Activated CD4-positive, alpha-beta memory T cell treated with anti-CD3 and anti-CD28 coated beads for 36 hours (primary cell): ENCODE measurements around the gene PSMD3. TPM values are rescaled to one million over a fixed set of nuclear protein-coding genes. Genes with fewer than 3 reads are reported as not detected.

ENCODE experiments used
- CTCF ChIA-PET: fragments of 350-600 bp; sonication (Branson Sonifier 250); formaldehyde crosslinking; loops from one replicate; lab custom pipeline; 2021; ENCODE audit warnings: antibody characterized with exemption, inconsistent platforms; lab: Charles Lee
- POLR2A ChIA-PET: fragments of 350-600 bp; sonication (Branson Sonifier 250); formaldehyde crosslinking; loops from one replicate; lab custom pipeline; 2021; ENCODE audit warnings: antibody characterized with exemption; lab: Charles Lee
- DNase-seq: peaks from one replicate; pipeline ENCODE4 v3.0.0-alpha.2; 2020
- H3K27ac Mint-ChIP-seq: one replicate; pipeline ENCODE4 v1.8.0; 2021; ENCODE audit warnings: mixed read lengths
- H3K27me3 Mint-ChIP-seq: one replicate; pipeline ENCODE4 v1.8.0; 2021; ENCODE audit warnings: mixed read lengths
- H3K36me3 Mint-ChIP-seq: one replicate; pipeline ENCODE4 v1.8.0; 2021; ENCODE audit warnings: mixed read lengths
- H3K4me1 Mint-ChIP-seq: one replicate; pipeline ENCODE4 v1.8.0; 2021; ENCODE audit warnings: low read depth, mixed read lengths
- H3K4me3 Mint-ChIP-seq: one replicate; pipeline ENCODE4 v1.8.0; 2021; ENCODE audit warnings: mild to moderate bottlenecking, mixed read lengths
- H3K9me3 Mint-ChIP-seq: one replicate; pipeline ENCODE4 v1.8.0; 2021; ENCODE audit warnings: mixed read lengths
- intact Hi-C: fragments of 100-400 bp; cut with micrococcal nuclease; formaldehyde crosslinking; loops from one replicate; pipeline ENCODE4 v1.15.1; 2023
- total RNA-seq, 2 experiments: library from RNA; stranded (reverse); gene quantifications; one replicate each; pipeline ENCODE4 v1.2.3, GENCODE V29; 2021

Gene PSMD3
- total RNA-seq, 2 experiments from 2014 or later, result 120 to 124 TPM

GRCh38 chr17:39962642-39963220, 17.9 kb upstream of the PSMD3 start, which contains the start of gene GSDMA:
Gene GSDMA (plus strand): TSS chr17:39963004. CDS start chr17:39965688, 2,684 bp downstream.
- POLR2A ChIA-PET, result no interaction called here
- H3K4me3 Mint-ChIP-seq, result no peak within 1 kb of the TSS
- no peaks in the 10 kb centered on the region for H3K36me3 Mint-ChIP-seq
- peaks cover 24% of the 10 kb centered on the region for H3K4me1 Mint-ChIP-seq
- DNase-seq, result no peak
- H3K9me3 Mint-ChIP-seq, result no peaks in the 10 kb centered on the region
- H3K27me3 Mint-ChIP-seq, result no peaks in the 10 kb centered on the region
- peak within 1 kb of the TSS; percentile 40 for H3K27ac Mint-ChIP-seq
- intact Hi-C loops, result no loop called here
- CTCF ChIA-PET, result interaction anchor here (0.7 to 1.0 kb wide), 4 partner anchors 18 to 339 kb away, joined by 3 read pairs; partner anchors contain the start of gene PSMD3

- peak; percentile 53 for DNase-seq
- intact Hi-C loops, result no loop called here
- Mint-ChIP-seq H3K4me1 (peaks cover 24% of the 10 kb centered on the region), H3K9me3 (no peaks in the 10 kb centered on the region), H3K27me3 (no peaks in the 10 kb centered on the region), H3K36me3 (no peaks in the 10 kb centered on the region), H3K4me3 (no peak overlapping the region), H3K27ac (peak overlapping the region; percentile 40)
- POLR2A ChIA-PET, result interaction anchor here (0.7 kb wide), 1 partner anchor 37 kb away, joined by 3 read pairs; no protein-coding TSS in a partner anchor
- CTCF ChIA-PET, result interaction anchor here (0.7 to 1.1 kb wide), 2 partner anchors 91 to 436 kb away, joined by 3 read pairs; no protein-coding TSS in a partner anchor
Measured at GRCh38 chr17:39963829-39964228, 16.8 kb upstream of the PSMD3 start.

- ChIA-PET CTCF (interaction anchor here (0.6 to 1.6 kb wide), 3 partner anchors 48 to 212 kb away, joined by 3 to 5 read pairs (median 3); no protein-coding TSS in a partner anchor), POLR2A (no interaction called here)
- peaks cover 3% of the 10 kb centered on the region for H3K27me3 Mint-ChIP-seq
- no peak for DNase-seq
- intact Hi-C loops, result no loop called here
- no peaks in the 10 kb centered on the region for H3K36me3 Mint-ChIP-seq
- no peak overlapping the region for H3K27ac Mint-ChIP-seq
- no peaks in the 10 kb centered on the region for H3K9me3 Mint-ChIP-seq
- H3K4me1 Mint-ChIP-seq, result peaks cover 21% of the 10 kb centered on the region
- H3K4me3 Mint-ChIP-seq, result no peak overlapping the region
Measured at GRCh38 chr17:39965017-39965699, 15.4 kb upstream of the PSMD3 start.

GRCh38 chr17:39966771-39967170, 13.8 kb upstream of the PSMD3 start:
- no peak for DNase-seq
- H3K4me3 Mint-ChIP-seq, result no peak overlapping the region
- CTCF ChIA-PET, result no interaction called here
- no peaks in the 10 kb centered on the region for H3K9me3 Mint-ChIP-seq
- POLR2A ChIA-PET, result interaction anchor here (0.6 kb wide), 1 partner anchor 136 kb away, joined by 4 read pairs; no protein-coding TSS in a partner anchor
- peaks cover 11% of the 10 kb centered on the region for H3K27me3 Mint-ChIP-seq
- H3K27ac Mint-ChIP-seq, result no peak overlapping the region
- intact Hi-C loops, result no loop called here
- H3K36me3 Mint-ChIP-seq, result no peaks in the 10 kb centered on the region
- peaks cover 23% of the 10 kb centered on the region for H3K4me1 Mint-ChIP-seq

- Mint-ChIP-seq H3K27ac (no peak overlapping the region), H3K36me3 (no peaks in the 10 kb centered on the region), H3K9me3 (no peaks in the 10 kb centered on the region), H3K4me3 (no peak overlapping the region), H3K4me1 (peaks cover 18% of the 10 kb centered on the region), H3K27me3 (peaks cover 13% of the 10 kb centered on the region)
- ChIA-PET POLR2A (no interaction called here), CTCF (interaction anchor here (0.8 to 1.0 kb wide), 4 partner anchors 10 to 44 kb away, joined by 3 to 5 read pairs (median 4); partner anchors contain the start of gene PSMD3)
- intact Hi-C loops, result no loop called here
- DNase-seq, result no peak
Measured at GRCh38 chr17:39968761-39969160, 11.8 kb upstream of the PSMD3 start.

- H3K4me3 Mint-ChIP-seq, result no peak overlapping the region
- H3K9me3 Mint-ChIP-seq, result no peaks in the 10 kb centered on the region
- peaks cover 14% of the 10 kb centered on the region for H3K4me1 Mint-ChIP-seq
- POLR2A ChIA-PET, result no interaction called here
- H3K27me3 Mint-ChIP-seq, result peaks cover 16% of the 10 kb centered on the region
- intact Hi-C loops, result no loop called here
- no peak overlapping the region for H3K27ac Mint-ChIP-seq
- CTCF ChIA-PET, result interaction anchor here (0.8 to 1.0 kb wide), 4 partner anchors 10 to 43 kb away, joined by 3 to 5 read pairs (median 4); partner anchors contain the start of gene PSMD3
- no peak for DNase-seq
- no peaks in the 10 kb centered on the region for H3K36me3 Mint-ChIP-seq
Measured at GRCh38 chr17:39969375-39969774, 11.2 kb upstream of the PSMD3 start.

- H3K27ac Mint-ChIP-seq, result no peak overlapping the region
- no peaks in the 10 kb centered on the region for H3K9me3 Mint-ChIP-seq
- H3K4me1 Mint-ChIP-seq, result peaks cover 14% of the 10 kb centered on the region
- intact Hi-C loops, result loop anchor here (2.0 kb wide), 1 partner anchor 421 kb away; no protein-coding TSS in a partner anchor
- H3K36me3 Mint-ChIP-seq, result no peaks in the 10 kb centered on the region
- DNase-seq, result no peak
- peaks cover 16% of the 10 kb centered on the region for H3K27me3 Mint-ChIP-seq
- H3K4me3 Mint-ChIP-seq, result no peak overlapping the region
- POLR2A ChIA-PET, result no interaction called here
- CTCF ChIA-PET, result no interaction called here
Measured at GRCh38 chr17:39970157-39970692, 10.4 kb upstream of the PSMD3 start.

GRCh38 chr17:39971076-39971603, 9.5 kb upstream of the PSMD3 start:
- Mint-ChIP-seq H3K36me3 (no peaks in the 10 kb centered on the region), H3K4me3 (no peak overlapping the region), H3K27ac (no peak overlapping the region), H3K9me3 (no peaks in the 10 kb centered on the region), H3K27me3 (peaks cover 16% of the 10 kb centered on the region), H3K4me1 (peaks cover 14% of the 10 kb centered on the region)
- ChIA-PET CTCF (interaction anchor here (2.0 kb wide), 1 partner anchor 9 kb away, joined by 7 read pairs; the partner anchor contains the start of gene PSMD3), POLR2A (no interaction called here)
- DNase-seq, result no peak
- intact Hi-C loops, result loop anchor here (2.0 kb wide), 1 partner anchor 422 kb away; no protein-coding TSS in a partner anchor

GRCh38 chr17:39972271-39972670, 8.3 kb upstream of the PSMD3 start:
- ChIA-PET CTCF (interaction anchor here (0.6 to 4.8 kb wide), 3 partner anchors 8 to 99 kb away, joined by 3 to 37 read pairs (median 7); partner anchors contain the start of gene PSMD3), POLR2A (no interaction called here)

GRCh38 chr17:39973496-39973895, 7.1 kb upstream of the PSMD3 start:
- ChIA-PET POLR2A (no interaction called here), CTCF (interaction anchor here (4.8 kb wide), 1 partner anchor 16 kb away, joined by 37 read pairs; no protein-coding TSS in a partner anchor)
- H3K27me3 Mint-ChIP-seq, result peaks cover 16% of the 10 kb centered on the region
- no peak for DNase-seq
- no peak overlapping the region for H3K4me3 Mint-ChIP-seq
- intact Hi-C loops, result no loop called here
- H3K9me3 Mint-ChIP-seq, result no peaks in the 10 kb centered on the region
- H3K4me1 Mint-ChIP-seq, result peaks cover 9% of the 10 kb centered on the region
- H3K27ac Mint-ChIP-seq, result no peak overlapping the region
- no peaks in the 10 kb centered on the region for H3K36me3 Mint-ChIP-seq

More at GRCh38 chr17:39972271-39972670, 8.3 kb upstream of the PSMD3 start:
- Mint-ChIP-seq H3K4me1 (peaks cover 11% of the 10 kb centered on the region), H3K9me3 (no peaks in the 10 kb centered on the region), H3K4me3 (no peak overlapping the region), H3K27ac (peak overlapping the region; percentile 19), H3K36me3 (no peaks in the 10 kb centered on the region), H3K27me3 (peaks cover 16% of the 10 kb centered on the region)
- intact Hi-C loops, result no loop called here
- peak; percentile 25 for DNase-seq

GRCh38 chr17:39974433-39974832, 6.2 kb upstream of the PSMD3 start:
- ChIA-PET CTCF (interaction anchor here (4.8 kb wide), 1 partner anchor 17 kb away, joined by 37 read pairs; no protein-coding TSS in a partner anchor), POLR2A (no interaction called here)
- Mint-ChIP-seq H3K9me3 (no peaks in the 10 kb centered on the region), H3K27me3 (peaks cover 19% of the 10 kb centered on the region), H3K4me1 (peaks cover 12% of the 10 kb centered on the region), H3K36me3 (no peaks in the 10 kb centered on the region), H3K4me3 (no peak overlapping the region), H3K27ac (no peak overlapping the region)
- no peak for DNase-seq
- intact Hi-C loops, result no loop called here
